OCI-LY3 (cell line): Measurements from ENCODE around the gene TOP3A.

Experiments used
- H2AFZ ChIP-seq: fragments of 200-600, 300-600 bp; shearing (Covaris generic); 2 replicates; pipeline ENCODE4 v1.6.0; 2014; ENCODE audit warnings: antibody characterized with exemption, low read depth, low read length
- H3K27ac ChIP-seq: fragments of 200-600, 300-600 bp; sonication (generic); 2 replicates; pipeline ENCODE4 v1.5.1; 2014; ENCODE audit warnings: mild to moderate bottlenecking, low read length, moderate library complexity, mixed read lengths
- H3K27me3 ChIP-seq: fragments of 200-600, 300-600 bp; sonication (generic); 2 replicates; pipeline ENCODE4 v1.6.1; 2014; ENCODE audit warnings: low read depth, low read length, mixed read lengths
- H3K36me3 ChIP-seq: fragments of 200-600, 300-600 bp; sonication (generic); replicated peaks from 2 replicates; pipeline ENCODE3; 2014; ENCODE audit warnings: low read depth, low read length, mixed read lengths
- H3K4me1 ChIP-seq: fragments of 300-600, 200-600 bp; sonication (generic); 2 replicates; pipeline ENCODE4 v1.6.1; 2014; ENCODE audit warnings: low read length, mixed read lengths
- H3K4me2 ChIP-seq: fragments of 200-600, 300-600 bp; sonication (generic); 2 replicates; pipeline ENCODE4 v1.6.1; 2014; ENCODE audit warnings: low read length, mixed read lengths
- H3K4me3 ChIP-seq: fragments of 300-600, 200-600 bp; sonication (generic); 2 replicates; pipeline ENCODE4 v1.5.1; 2014; ENCODE audit warnings: antibody characterized with exemption, mild to moderate bottlenecking, low read length, moderate library complexity
- H3K79me2 ChIP-seq: fragments of 300-600, 200-600 bp; shearing (Covaris generic); 2 replicates; pipeline ENCODE4 v1.6.1; 2014; ENCODE audit warnings: mild to moderate bottlenecking, low read length, mixed read lengths
- H3K9ac ChIP-seq: fragments of 300-600, 200-600 bp; shearing (Covaris generic); 2 replicates; pipeline ENCODE4 v1.6.0; 2014; ENCODE audit warnings: mild to moderate bottlenecking, low read length, moderate library complexity
- H3K9me3 ChIP-seq: fragments of 200-600, 300-600 bp; shearing (Covaris generic); 2 replicates; pipeline ENCODE4 v1.6.1; 2014; ENCODE audit warnings: low read length, mixed read lengths; ENCODE audit not compliant: insufficient read depth
- H4K20me1 ChIP-seq: fragments of 200-600, 300-600 bp; sonication (generic); 2 replicates; pipeline ENCODE4 v1.6.1; 2016; ENCODE audit warnings: low read length, mixed read lengths; ENCODE audit not compliant: insufficient read depth
- EZH2phosphoT487 ChIP-seq: fragments of 200-600 bp; shearing (Covaris generic); IDR thresholded peaks from 2 replicates; pipeline ENCODE4 v1.6.1; 2018; ENCODE audit warnings: antibody characterized with exemption, mixed run types, low read depth
- TF ChIP-seq, protein P1 (sequence below): fragments of 200-600, 300-600 bp; sonication (generic); IDR thresholded peaks from 2 replicates; pipeline ENCODE4 v1.5.1; 2014; ENCODE audit warnings: antibody characterized with exemption, low read length, low read depth

The TOP3A gene

DNA sequence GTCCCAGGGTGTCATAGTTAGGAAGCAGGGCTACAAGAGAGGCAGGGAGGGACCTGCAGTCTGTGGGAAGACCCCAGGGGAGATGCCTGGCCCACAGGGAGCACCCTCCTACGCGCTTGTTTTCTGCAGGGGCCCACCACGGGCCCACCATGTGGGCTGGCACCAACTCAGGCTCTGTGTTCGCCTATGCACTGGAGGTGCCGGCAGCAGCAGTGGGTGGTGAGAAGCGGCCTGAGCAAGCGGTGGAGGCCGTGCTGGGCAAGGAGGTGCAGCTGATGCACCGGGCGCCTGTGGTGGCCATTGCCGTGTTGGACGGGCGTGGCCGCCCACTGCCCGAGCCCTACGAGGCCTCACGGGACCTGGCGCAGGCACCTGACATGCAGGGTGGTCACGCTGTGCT is 74.3 kb downstream of the TOP3A start:
- H3K4me3 ChIP-seq = no peak overlapping the region
- TF ChIP-seq, protein P1, sequence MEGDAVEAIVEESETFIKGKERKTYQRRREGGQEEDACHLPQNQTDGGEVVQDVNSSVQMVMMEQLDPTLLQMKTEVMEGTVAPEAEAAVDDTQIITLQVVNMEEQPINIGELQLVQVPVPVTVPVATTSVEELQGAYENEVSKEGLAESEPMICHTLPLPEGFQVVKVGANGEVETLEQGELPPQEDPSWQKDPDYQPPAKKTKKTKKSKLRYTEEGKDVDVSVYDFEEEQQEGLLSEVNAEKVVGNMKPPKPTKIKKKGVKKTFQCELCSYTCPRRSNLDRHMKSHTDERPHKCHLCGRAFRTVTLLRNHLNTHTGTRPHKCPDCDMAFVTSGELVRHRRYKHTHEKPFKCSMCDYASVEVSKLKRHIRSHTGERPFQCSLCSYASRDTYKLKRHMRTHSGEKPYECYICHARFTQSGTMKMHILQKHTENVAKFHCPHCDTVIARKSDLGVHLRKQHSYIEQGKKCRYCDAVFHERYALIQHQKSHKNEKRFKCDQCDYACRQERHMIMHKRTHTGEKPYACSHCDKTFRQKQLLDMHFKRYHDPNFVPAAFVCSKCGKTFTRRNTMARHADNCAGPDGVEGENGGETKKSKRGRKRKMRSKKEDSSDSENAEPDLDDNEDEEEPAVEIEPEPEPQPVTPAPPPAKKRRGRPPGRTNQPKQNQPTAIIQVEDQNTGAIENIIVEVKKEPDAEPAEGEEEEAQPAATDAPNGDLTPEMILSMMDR = no peak
- no peak for TF ChIP-seq EZH2phosphoT487
- no peaks in the 10 kb centered on the region for H3K9me3 ChIP-seq
- no peaks in the 10 kb centered on the region for H4K20me1 ChIP-seq
- H3K36me3 ChIP-seq = no peaks in the 10 kb centered on the region
- no peak overlapping the region for H3K9ac ChIP-seq
- no peaks in the 10 kb centered on the region for H3K79me2 ChIP-seq
- H3K27me3 ChIP-seq = no peaks in the 10 kb centered on the region
- no peaks in the 10 kb centered on the region for H3K4me1 ChIP-seq
- H3K27ac ChIP-seq = no peak overlapping the region
- H3K4me2 ChIP-seq = no peak overlapping the region
- H2AFZ ChIP-seq = no peak overlapping the region

DNA sequence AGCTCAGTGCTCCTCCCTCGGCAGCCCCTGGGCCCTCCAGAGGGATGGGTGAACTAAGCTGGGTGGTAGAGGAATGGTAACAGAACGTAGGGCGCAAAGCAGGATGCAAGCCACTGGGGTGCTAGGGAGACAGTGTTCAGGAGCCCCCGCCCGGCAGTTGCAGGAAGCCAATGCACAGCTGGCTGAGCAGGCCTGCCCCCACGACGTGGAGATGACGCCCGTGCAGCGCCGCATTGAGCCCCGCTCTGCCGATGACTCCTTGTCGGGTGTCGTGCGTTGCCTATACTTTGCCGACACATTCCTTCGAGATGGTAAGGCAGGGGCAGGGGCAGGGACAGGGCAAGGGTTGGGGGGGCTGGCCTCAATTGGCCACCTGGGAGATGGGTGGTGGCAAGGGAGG is 76.5 kb downstream of the TOP3A start:
- Histone ChIP-seq H2AFZ (no peak overlapping the region), H3K4me2 (no peak overlapping the region), H3K36me3 (no peaks in the 10 kb centered on the region), H3K4me3 (no peak overlapping the region), H3K79me2 (no peaks in the 10 kb centered on the region), H4K20me1 (no peaks in the 10 kb centered on the region), H3K4me1 (no peaks in the 10 kb centered on the region), H3K27me3 (no peaks in the 10 kb centered on the region), H3K27ac (no peak overlapping the region), H3K9ac (no peak overlapping the region), H3K9me3 (no peaks in the 10 kb centered on the region)
- TF ChIP-seq EZH2phosphoT487 = no peak
- TF ChIP-seq, protein P1 = no peak

GRCh38 chr17:18237461-18237860 is 77.3 kb downstream of the TOP3A start:
- Histone ChIP-seq H3K79me2 (no peaks in the 10 kb centered on the region), H3K27ac (no peak overlapping the region), H2AFZ (no peak overlapping the region), H3K9ac (no peak overlapping the region), H3K27me3 (no peaks in the 10 kb centered on the region), H3K4me2 (no peak overlapping the region), H3K9me3 (no peaks in the 10 kb centered on the region), H3K36me3 (no peaks in the 10 kb centered on the region), H3K4me3 (no peak overlapping the region), H3K4me1 (no peaks in the 10 kb centered on the region), H4K20me1 (no peaks in the 10 kb centered on the region)
- no peak for TF ChIP-seq EZH2phosphoT487
- TF ChIP-seq, protein P1 = no peak

GRCh38 chr17:18236494-18236893 is 78.3 kb downstream of the TOP3A start:
- H2AFZ ChIP-seq = no peak overlapping the region
- no peaks in the 10 kb centered on the region for H3K4me1 ChIP-seq
- no peaks in the 10 kb centered on the region for H3K9me3 ChIP-seq
- H3K36me3 ChIP-seq = no peaks in the 10 kb centered on the region
- H3K79me2 ChIP-seq = no peaks in the 10 kb centered on the region
- no peaks in the 10 kb centered on the region for H3K27me3 ChIP-seq
- no peak overlapping the region for H3K9ac ChIP-seq
- H3K4me3 ChIP-seq = no peak overlapping the region
- H3K4me2 ChIP-seq = no peak overlapping the region
- no peaks in the 10 kb centered on the region for H4K20me1 ChIP-seq
- TF ChIP-seq, protein P1 = no peak
- no peak for TF ChIP-seq EZH2phosphoT487
- H3K27ac ChIP-seq = no peak overlapping the region
